Prostate gland (tissue), 2 donors: ENCODE results near the gene GEMIN4.

Experiments used
- CTCF ChIP-seq, 4 experiments: fragments of 200-600 bp in 2 of 4; fragments of 450-650 bp in 2 of 4; sonication (generic) in 2 of 4; IDR thresholded peaks; 1 replicate in 3 of 4; 2 replicates in 1 of 4; pipeline ENCODE4 v1.5.1; 2016 to 2019; ENCODE audit warnings: antibody characterized with exemption in 4 of 4, mild to moderate bottlenecking in 2 of 4, moderate library complexity in 2 of 4
- POLR2AphosphoS5 ChIP-seq: sonication (generic); formaldehyde crosslinking; IDR thresholded peaks from one replicate; pipeline ENCODE4 v1.6.1; 2017; ENCODE audit warnings: antibody characterized with exemption

DNA sequence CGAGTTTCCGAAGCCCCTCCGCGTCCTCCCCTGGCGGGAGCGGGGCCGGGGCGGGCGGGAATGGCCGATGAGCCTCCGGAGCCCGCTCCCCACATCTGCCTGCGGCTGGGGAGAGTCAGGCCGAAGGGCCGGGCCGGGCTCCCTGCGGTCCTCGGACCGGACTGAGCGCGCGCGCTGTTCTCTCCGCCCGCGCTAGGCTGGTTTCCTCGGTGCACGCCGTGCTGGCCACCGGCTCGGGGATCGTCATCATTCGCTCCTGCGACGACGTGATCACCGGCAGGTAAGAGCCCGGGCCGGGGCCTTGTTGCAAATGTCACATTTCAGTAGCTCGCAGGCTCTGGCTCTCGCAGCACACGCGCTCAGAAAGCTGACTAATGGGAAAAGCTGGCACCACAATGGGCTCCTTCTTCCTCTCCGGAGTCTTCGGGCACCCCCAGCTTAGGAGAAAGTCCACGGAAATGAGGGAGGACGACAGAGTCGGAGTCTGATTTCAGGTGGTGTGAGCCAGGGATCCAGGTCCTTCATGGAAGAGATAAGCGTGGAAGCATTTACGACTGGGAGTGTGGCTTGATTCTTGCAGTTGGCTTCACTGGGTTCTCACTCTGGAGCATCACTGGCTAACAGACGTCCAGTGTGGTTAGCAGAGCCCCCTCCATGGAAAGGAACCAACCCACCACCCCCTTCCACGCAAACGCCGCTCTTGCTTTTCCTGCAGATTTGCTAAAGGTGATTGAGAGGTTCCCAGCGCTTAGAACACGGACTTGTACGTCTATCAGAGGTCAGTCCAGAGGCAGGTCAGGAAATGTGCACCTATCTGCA is 19.0 kb downstream of the GEMIN4 start:
- TF ChIP-seq CTCF (IDR thresholded peaks at IDR 0.05) (no peak), POLR2AphosphoS5 (peak; percentile 22)
